Right renal cortex interstitium (tissue), 3 donors: ENCODE measurements around the gene CNTNAP2. TPM values are rescaled to one million over a fixed set of nuclear protein-coding genes. Genes with fewer than 3 reads are reported as not detected.

ENCODE experiments used
- DNase-seq, 3 donors: peaks; one replicate each; pipeline ENCODE4 v3.0.0-alpha.2; 2013; ENCODE audit warnings: low read depth in 3 of 3, low spot score in 2 of 3
- polyA plus RNA-seq, 3 donors: library from polyadenylated mRNA; unstranded; fragments of 120-200 nt; gene quantifications; one replicate each; pipeline ENCODE4 v1.2.1, GENCODE V29; 2013; ENCODE audit not compliant: insufficient read length in 3 of 3

CNTNAP2 gene
- polyA plus RNA-seq, 3 donors = 21.2 to 29.0 (median 25.8) TPM

GRCh38 chr7:148142660-148143248 is 2026.2 kb downstream of the CNTNAP2 start:
- peak; percentile 25 to 59 (median 45) for DNase-seq

DNA sequence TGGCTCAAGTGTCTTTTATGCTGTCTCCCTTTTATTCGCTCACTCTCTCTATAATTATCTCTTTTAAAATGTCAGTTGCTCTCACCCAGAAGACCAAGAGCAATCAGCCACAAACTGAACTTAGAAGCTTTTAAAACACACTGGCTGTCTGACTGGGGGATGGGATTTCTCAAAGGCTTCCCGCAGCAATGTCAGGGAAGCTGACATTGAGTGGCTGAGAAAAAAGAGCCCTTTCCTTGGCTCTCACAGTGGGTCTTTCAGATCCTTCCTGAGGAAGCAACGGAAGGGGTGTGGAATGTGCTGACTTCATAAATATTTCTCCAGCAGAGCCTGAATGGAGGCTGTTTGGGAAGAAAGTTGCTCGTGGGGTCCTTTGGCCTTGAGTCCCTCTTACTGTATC is 2028.2 kb downstream of the CNTNAP2 start:
- no peak for DNase-seq

DNA sequence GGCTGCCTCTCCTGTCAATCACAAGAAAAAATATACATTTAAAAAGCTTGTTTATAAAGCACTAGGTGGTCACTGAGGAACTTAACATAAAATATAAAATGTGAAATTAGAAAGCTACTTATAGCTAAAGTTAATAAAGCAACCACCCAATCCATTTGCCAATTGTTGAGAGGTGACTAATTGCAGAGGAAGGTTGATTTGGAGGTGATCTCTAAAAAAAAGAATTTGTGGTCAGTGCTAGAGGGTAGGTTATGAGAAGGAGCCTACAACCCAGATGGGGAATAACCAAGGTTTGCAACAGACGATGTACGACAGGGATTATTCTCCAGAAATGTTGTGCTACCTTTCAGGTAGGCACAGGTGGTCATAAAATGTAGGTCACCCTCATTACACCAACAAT is 2029.7 kb downstream of the CNTNAP2 start:
- no peak for DNase-seq

DNA sequence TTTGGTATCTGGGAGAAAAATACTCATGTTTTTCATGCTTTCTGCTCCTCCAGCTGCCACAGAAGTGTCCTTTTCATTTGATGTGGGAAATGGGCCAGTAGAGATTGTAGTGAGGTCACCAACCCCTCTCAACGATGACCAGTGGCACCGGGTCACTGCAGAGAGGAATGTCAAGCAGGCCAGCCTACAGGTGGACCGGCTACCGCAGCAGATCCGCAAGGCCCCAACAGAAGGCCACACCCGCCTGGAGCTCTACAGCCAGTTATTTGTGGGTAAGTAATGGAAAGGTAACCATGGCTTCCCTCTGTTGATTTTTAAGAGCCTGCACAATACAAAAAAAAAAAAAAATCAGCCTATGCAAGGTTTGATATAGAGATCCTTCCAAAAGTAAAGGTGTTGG is 2030.8 kb downstream of the CNTNAP2 start:
- DNase-seq = no peak

- no peak for DNase-seq
Observed at GRCh38 chr7:148148456-148148855, 2031.9 kb downstream of the CNTNAP2 start.

- DNase-seq = no peak
Observed at GRCh38 chr7:148149730-148150129, 2033.1 kb downstream of the CNTNAP2 start.

DNA sequence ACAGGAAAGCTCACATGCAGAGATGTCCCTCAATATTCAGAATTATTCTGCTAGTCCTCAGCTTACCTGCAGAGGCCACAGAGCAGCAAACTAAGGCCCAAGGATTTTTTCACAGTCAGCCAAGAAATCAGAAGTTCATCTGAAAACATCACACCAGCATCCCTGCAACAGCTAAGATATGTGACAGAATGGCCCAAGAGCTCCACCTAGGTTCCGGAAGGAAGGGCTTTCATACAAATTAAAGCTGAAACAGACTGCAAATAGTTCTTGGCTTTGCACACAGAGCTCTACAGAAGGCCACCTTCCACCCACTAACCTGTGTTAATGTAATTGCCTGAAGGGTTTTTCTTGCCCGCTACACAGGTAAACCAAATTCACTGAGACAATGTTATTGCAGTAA is 2035.2 kb downstream of the CNTNAP2 start:
- DNase-seq = no peak

- DNase-seq = no peak
Observed at GRCh38 chr7:148153616-148154284, 2037.1 kb downstream of the CNTNAP2 start.

GRCh38 chr7:148155000-148155399 is 2038.4 kb downstream of the CNTNAP2 start:
- no peak for DNase-seq

DNA sequence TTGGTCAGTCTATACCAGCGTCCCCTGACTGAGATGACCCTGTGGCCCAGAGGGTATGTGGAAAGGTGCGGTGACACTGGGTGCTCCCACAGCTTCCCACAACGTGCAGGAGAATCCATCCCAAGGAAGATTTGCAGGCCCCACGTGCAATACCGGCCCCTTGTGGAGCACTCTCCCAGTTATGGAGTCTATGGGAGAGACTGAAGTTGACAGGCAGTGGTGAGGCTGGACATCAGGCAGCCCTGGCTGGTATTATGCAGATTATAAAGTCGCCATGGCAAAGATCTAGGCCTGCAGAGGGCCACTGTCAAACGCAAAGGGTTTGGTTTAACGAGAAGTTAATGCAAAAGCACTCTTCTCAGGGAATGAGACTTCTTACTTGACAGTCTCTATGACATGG is 2039.2 kb downstream of the CNTNAP2 start:
- no peak for DNase-seq

DNA sequence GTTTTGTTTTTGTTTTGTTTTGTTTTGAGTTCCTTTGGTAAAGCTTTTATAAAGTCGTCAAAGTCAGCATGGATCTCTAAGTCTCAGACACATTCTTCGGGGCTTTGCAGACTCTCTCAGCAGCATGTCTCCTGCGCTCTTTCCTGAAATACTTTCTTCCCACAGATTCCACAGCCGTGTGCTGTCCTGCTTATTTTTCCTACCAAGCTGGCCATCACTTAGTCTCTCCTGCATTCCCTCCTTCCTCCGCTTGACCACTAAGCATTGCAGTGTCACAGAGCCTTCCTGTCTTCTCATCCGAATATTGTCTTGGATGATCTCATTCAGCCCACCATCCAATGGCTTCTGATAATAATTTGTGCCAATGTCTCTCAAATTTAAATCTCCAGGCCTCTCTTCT is 2039.6 kb downstream of the CNTNAP2 start:
- no peak for DNase-seq

- DNase-seq = no peak
Observed at GRCh38 chr7:148159331-148159730, 2042.7 kb downstream of the CNTNAP2 start.

GRCh38 chr7:148161776-148162175 is 2045.2 kb downstream of the CNTNAP2 start:
- no peak for DNase-seq

GRCh38 chr7:148162808-148163207 is 2046.2 kb downstream of the CNTNAP2 start:
- DNase-seq = no peak

DNA sequence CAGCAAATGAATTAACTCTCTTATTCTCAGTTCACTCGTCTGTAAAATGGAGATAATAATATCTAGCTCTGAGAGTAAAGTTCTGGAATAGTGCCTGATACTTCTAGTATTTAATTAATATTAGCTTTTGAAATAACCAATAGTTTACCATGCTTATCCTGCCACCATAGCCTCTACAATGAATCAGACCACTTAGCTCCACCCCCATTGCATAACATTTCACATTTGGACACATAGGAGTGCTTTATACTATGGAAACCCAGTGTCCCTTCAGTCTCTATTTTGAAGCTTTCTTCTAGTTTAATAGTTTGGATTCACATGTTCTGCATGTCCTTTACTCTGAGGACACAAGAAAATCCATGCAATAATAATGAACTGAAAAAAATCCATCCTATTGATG is 2046.6 kb downstream of the CNTNAP2 start:
- no peak for DNase-seq

- DNase-seq = no peak
Observed at GRCh38 chr7:148172920-148173319, 2056.3 kb downstream of the CNTNAP2 start.

DNA sequence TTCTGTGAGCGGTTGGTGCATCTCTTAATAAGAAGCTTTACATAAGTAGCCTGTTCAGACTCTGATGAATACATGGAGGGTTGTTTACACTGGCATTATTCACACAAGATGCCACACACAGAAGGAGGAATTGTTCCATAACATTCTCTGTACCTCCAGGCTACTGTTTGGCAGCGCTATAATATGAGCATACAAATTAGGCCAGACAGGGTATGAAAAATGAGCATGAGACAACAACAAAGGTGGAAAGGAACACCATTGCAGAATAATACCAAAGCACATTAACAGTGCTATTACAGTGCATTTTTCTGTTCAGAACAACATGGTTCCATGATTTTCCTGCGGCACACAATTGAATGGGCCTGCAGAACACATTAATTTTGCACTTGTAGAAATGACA is 2056.8 kb downstream of the CNTNAP2 start:
- DNase-seq = no peak

DNA sequence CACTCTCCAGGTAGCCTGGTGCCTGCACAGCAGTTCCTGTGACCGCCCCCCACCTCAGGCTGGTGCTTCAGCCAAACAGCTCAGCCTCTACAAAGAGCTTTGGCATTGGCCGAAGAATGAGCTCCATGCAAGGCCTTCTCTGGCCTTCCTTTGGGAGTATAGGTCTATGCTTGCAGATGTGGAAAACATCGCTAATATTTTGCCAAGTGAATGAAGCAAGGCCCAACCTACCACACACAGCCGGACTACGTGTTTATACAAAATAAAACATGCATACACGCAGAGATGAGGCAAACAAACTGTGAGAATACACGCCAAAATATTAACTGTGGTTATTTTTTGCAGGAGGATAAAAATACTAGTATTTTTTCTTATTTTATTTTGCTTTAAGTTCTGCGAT is 2057.8 kb downstream of the CNTNAP2 start:
- DNase-seq = no peak

DNA sequence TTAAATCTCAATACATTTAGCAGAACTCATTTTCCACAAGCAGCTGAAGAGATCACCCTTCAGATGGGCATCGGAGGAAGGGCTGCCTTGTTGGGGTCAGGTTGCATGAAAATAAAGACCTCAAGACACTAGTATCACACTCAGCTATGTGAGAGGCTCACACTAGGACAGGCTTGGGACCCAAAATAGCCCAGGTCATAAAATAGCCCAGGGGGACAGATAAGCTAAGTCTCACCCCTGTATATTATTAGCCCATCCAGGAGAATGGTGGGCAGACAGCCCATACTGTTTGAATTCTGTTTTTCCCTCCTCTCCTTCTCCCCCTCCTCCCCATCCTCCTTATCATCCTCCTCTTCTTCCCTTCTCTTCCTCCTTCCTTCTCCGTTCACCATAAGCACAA is 2058.9 kb downstream of the CNTNAP2 start:
- no peak for DNase-seq

DNA sequence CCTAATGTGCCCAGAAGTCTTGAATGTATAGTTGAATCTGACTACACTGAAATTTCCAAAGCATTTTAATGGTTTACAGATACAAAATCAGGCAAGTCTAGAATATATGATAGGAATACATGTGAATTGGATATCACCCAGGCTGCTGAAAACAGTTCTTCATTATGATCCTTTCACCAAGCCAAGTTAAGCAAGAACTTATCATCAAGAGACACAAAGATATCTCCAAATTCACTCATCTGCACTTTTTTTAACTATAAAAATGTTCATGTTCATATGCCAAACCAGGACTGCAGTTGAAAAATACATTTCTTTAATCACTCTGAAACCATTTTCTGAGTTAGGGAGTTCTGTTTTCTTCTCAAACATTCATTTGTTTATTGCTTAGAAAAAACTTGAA is 2061.4 kb downstream of the CNTNAP2 start:
- no peak for DNase-seq

DNA sequence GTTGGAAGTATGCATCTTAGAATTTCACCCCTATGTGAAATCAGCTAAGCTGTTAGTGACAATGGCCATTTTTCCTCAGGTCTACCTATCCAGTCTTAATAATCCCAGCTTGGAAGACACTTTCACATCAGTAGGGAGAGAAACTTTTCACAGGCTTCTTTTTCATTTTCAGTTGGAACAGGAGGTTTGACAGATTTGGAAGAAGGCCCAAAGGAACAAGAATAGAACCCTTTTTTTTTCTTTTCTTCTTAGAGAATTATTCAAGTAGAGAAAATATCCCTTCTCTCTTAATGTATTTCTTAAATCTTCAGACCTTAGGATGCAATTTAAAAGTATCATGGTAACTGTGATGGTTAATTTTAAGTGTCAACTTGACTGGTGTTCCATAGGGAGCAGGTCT is 2063.5 kb downstream of the CNTNAP2 start:
- no peak for DNase-seq

- DNase-seq = no peak
Observed at GRCh38 chr7:148182264-148182663, 2065.7 kb downstream of the CNTNAP2 start.

DNA sequence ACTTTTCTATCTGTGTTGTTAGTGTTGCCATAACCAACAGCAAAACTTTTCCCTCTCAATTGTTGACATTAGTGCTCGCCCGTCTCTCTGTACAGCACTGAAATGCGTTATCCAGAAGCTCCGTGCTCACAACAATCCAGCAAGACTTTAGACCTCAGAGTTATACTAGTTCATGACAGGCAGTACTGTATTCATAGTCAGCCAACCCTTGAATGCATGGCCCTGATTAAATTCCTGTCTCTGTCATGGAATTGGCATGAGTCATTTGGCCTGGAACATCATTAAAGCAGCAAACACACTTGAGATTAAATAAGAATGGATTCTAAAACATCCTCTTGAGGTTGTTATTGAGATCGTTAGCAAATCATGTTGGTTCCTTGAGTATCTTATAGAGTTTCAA is 2068.4 kb downstream of the CNTNAP2 start:
- no peak for DNase-seq
